GM10266 (cell line): ENCODE measurements around the gene UBE2O.
A peak's percentile ranks its signal among the peaks of the same experiment; 100 is the strongest.

Experiments
- DNase-seq: peaks from one replicate; pipeline ENCODE4 v3.0.0; 2012; ENCODE audit errors: extremely low spot score
- CTCF ChIP-seq: IDR thresholded peaks from 2 replicates; pipeline ENCODE4 v1.5.1; 2012; ENCODE audit warnings: mild to moderate bottlenecking, low read depth; ENCODE audit not compliant: control insufficient read depth, insufficient read depth; ENCODE audit errors: missing control alignments

UBE2O gene

GRCh38 chr17:76394166-76394565 is 58.8 kb downstream of the UBE2O start:
- no peak for TF ChIP-seq CTCF
- no peak for DNase-seq

DNA sequence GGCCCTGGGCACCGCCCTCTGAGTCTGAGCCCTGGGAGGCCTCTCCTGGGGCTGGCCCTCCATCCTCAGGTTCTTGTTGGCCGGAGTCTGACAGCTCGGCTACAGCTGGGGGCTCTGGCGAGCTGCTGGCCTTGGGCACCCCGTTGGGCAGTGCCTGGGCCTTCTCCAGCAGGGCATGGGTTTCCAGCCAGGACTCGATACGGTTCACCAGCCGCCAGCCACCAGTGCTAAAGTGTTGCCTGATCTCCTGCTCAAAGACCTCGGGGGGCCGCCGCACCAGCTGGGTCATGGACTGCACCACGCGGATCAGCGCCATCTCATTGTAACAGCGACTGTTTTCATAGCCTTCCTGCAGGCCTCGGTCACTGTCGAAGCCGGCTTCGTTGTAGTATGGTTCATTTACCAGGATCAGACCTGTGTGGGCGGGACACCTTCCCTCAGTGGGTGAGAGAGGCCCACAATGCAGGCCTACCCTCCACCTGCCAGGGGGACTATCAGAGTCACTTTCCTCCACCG is 61.7 kb downstream of the UBE2O start:
- no peak for DNase-seq
- TF ChIP-seq CTCF = no peak

- no peak for TF ChIP-seq CTCF
Observed at GRCh38 chr17:76390003-76390421, 62.9 kb downstream of the UBE2O start.

GRCh38 chr17:76388966-76389888 is 63.7 kb downstream of the UBE2O start:
- TF ChIP-seq CTCF = no peak
- DNase-seq = no peak

More at GRCh38 chr17:76390003-76390421, 62.9 kb downstream of the UBE2O start:
- no peak for DNase-seq

DNA sequence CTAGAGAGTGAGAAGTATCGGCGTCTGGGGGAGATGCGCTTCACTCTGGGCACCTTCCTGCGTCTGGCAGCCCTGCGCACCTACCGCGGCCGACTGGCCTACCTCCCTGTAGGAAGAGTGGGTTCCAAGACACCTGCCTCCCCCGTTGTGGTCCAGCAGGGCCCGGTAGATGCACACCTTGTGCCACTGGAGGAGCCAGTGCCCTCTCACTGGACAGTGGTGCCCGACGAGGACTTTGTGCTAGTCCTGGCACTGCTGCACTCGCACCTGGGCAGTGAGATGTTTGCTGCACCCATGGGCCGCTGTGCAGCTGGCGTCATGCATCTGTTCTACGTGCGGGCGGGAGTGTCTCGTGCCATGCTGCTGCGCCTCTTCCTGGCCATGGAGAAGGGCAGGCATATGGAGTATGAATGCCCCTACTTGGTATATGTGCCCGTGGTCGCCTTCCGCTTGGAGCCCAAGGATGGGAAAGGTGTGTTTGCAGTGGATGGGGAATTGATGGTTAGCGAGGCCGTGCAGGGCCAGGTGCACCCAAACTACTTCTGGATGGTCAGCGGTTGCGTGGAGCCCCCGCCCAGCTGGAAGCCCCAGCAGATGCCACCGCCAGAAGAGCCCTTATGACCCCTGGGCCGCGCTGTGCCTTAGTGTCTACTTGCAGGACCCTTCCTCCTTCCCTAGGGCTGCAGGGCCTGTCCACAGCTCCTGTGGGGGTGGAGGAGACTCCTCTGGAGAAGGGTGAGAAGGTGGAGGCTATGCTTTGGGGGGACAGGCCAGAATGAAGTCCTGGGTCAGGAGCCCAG is 65.8 kb downstream of the UBE2O start:
- no peak for DNase-seq
- TF ChIP-seq CTCF = no peak

DNA sequence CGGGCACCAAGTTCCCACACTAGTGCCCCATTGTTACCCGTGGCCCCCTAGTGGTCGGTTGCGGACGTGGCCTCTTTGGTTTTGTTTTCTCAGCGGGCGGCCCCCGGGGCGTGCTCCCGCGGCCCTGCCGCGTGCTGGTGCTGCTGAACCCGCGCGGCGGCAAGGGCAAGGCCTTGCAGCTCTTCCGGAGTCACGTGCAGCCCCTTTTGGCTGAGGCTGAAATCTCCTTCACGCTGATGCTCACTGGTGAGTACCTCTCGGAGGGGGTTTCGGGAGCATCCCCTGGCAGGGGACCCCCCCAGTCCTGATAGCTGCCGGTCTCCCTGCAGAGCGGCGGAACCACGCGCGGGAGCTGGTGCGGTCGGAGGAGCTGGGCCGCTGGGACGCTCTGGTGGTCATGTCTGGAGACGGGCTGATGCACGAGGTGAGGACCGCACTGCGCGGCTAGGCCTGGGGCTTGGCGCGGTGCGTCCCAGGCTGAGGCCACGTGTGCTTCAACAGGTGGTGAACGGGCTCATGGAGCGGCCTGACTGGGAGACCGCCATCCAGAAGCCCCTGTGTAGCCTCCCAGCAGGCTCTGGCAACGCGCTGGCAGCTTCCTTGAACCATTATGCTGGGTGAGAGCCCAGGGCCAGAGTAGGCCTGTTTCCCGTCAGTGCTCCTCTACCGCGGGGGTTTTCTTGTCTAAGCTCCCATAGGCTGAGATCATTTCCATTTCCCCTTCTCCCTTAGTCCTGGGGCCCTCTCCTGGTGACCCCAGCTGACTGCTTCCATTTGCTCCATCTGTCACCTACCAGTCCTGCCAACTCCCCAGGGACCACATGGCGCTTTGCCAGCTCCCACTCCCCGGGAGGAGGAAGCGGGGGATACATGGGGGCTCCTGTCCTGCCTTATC is 66.8 kb downstream of the UBE2O start:
- peak; percentile 95 for DNase-seq
- TF ChIP-seq CTCF = peak; percentile 79
